Stomach smooth muscle (tissue), 2 donors: ENCODE measurements around the gene MEGF8.
A peak's percentile ranks its signal among the peaks of the same experiment; 100 is the strongest.

Experiments used
- H3K27ac ChIP-seq: one replicate; pipeline ENCODE4 v1.7.0; 2013; ENCODE audit warnings: mild to moderate bottlenecking, low read length, inconsistent platforms
- H3K27me3 ChIP-seq, 2 donors: one replicate each; pipeline ENCODE4 v1.7.0; 2013; ENCODE audit warnings: low read length in 2 of 2; ENCODE audit not compliant: insufficient read depth in 2 of 2, control insufficient read depth in 1 of 2
- H3K36me3 ChIP-seq, 2 donors: one replicate each; pipeline ENCODE4 v1.7.0; 2013; ENCODE audit warnings: low read length in 2 of 2; ENCODE audit not compliant: control insufficient read depth in 2 of 2, insufficient read depth in 2 of 2
- H3K4me1 ChIP-seq: one replicate; pipeline ENCODE4 v1.7.0; 2013; ENCODE audit warnings: low read length; ENCODE audit not compliant: control insufficient read depth, insufficient read depth
- H3K4me3 ChIP-seq, 2 donors: one replicate each; pipeline ENCODE4 v1.7.0; 2013; ENCODE audit warnings: low read length in 2 of 2
- H3K9ac ChIP-seq, 2 donors: one replicate each; pipeline ENCODE4 v1.7.0; 2013; ENCODE audit warnings: low read length in 2 of 2, mild to moderate bottlenecking in 1 of 2
- H3K9me3 ChIP-seq, 2 donors: one replicate each; pipeline ENCODE4 v1.7.0; 2013; ENCODE audit warnings: low read length in 2 of 2; ENCODE audit not compliant: control insufficient read depth in 2 of 2
- donor health status: healthy.
- donor health status: Pancreatic carcinoma.

The MEGF8 gene

GRCh38 chr19:42325308-42325895, at the start of gene MEGF8:
Gene MEGF8 (plus strand): TSS chr19:42325635. CDS start chr19:42326244, 609 bp downstream.
- Histone ChIP-seq H3K4me3 (peak within 1 kb of the TSS; percentile 92 to 93), H3K9ac (peak within 1 kb of the TSS; percentile 90 to 93), H3K9me3 (no peaks in the 10 kb centered on the region), H3K4me1 (peaks cover 34% of the 10 kb centered on the region), H3K27me3 (peaks cover 8 to 21% of the 10 kb centered on the region in 2 donors), H3K27ac (peak within 1 kb of the TSS; percentile 41), H3K36me3 (no peaks in the 10 kb centered on the region)

GRCh38 chr19:42276284-42276683, 49.2 kb upstream of the MEGF8 start:
- Histone ChIP-seq H3K27me3 (no peaks in the 10 kb centered on the region), H3K9ac (peak overlapping the region; percentile 4 to 36), H3K4me1 (peaks cover 66% of the 10 kb centered on the region), H3K36me3 (peaks cover 9 to 19% of the 10 kb centered on the region in 2 donors), H3K27ac (peak overlapping the region; percentile 88), H3K4me3 (no peak overlapping the region), H3K9me3 (no peaks in the 10 kb centered on the region)

- Histone ChIP-seq H3K4me3 (peak overlapping the region in 1 of 2 donors; percentile 8), H3K36me3 (peaks cover 9 to 19% of the 10 kb centered on the region in 2 donors), H3K9ac (peak overlapping the region; percentile 4 to 13), H3K27ac (peak overlapping the region; percentile 88), H3K9me3 (no peaks in the 10 kb centered on the region), H3K27me3 (no peaks in the 10 kb centered on the region), H3K4me1 (peaks cover 66% of the 10 kb centered on the region)
These were observed 48.6 kb upstream of the MEGF8 start for GRCh38 chr19:42276821-42277220.

GRCh38 chr19:42277821-42278451, 47.5 kb upstream of the MEGF8 start:
- H3K4me1 ChIP-seq = peaks cover 77% of the 10 kb centered on the region
- H3K4me3 ChIP-seq = peak overlapping the region in 1 of 2 donors; percentile 55

GRCh38 chr19:42278452-42279154, 46.8 kb upstream of the MEGF8 start:
- Histone ChIP-seq H3K4me3 (peak overlapping the region in 1 of 2 donors; percentile 89), H3K4me1 (peaks cover 83% of the 10 kb centered on the region), H3K27me3 (no peaks in the 10 kb centered on the region), H3K9me3 (no peaks in the 10 kb centered on the region), H3K36me3 (peaks cover 9 to 14% of the 10 kb centered on the region in 2 donors), H3K9ac (peak overlapping the region; percentile 54 to 75), H3K27ac (peak overlapping the region; percentile 88)

More at GRCh38 chr19:42277821-42278451, 47.5 kb upstream of the MEGF8 start:
- Histone ChIP-seq H3K9ac (peak overlapping the region; percentile 51 to 52), H3K9me3 (no peaks in the 10 kb centered on the region), H3K36me3 (peaks cover 9 to 19% of the 10 kb centered on the region in 2 donors), H3K27ac (peak overlapping the region; percentile 88), H3K27me3 (no peaks in the 10 kb centered on the region)

- Histone ChIP-seq H3K36me3 (peaks cover 4 to 9% of the 10 kb centered on the region in 2 donors), H3K9me3 (no peaks in the 10 kb centered on the region), H3K27me3 (no peaks in the 10 kb centered on the region), H3K4me3 (peak overlapping the region; percentile 88 to 89), H3K9ac (peak overlapping the region; percentile 54 to 75), H3K4me1 (peaks cover 81% of the 10 kb centered on the region), H3K27ac (peak overlapping the region; percentile 88)
These were observed 46.1 kb upstream of the MEGF8 start for GRCh38 chr19:42279155-42279901.

- no peaks in the 10 kb centered on the region for H3K27me3 ChIP-seq
These were observed 45.3 kb upstream of the MEGF8 start for GRCh38 chr19:42279902-42280814.

GRCh38 chr19:42280815-42281145, 44.7 kb upstream of the MEGF8 start:
- peaks cover 82% of the 10 kb centered on the region for H3K4me1 ChIP-seq
- peak overlapping the region; percentile 88 for H3K27ac ChIP-seq
- no peaks in the 10 kb centered on the region for H3K36me3 ChIP-seq
- peak overlapping the region in 1 of 2 donors; percentile 89 for H3K4me3 ChIP-seq
- H3K27me3 ChIP-seq = no peaks in the 10 kb centered on the region
- H3K9ac ChIP-seq = peak overlapping the region in 1 of 2 donors; percentile 54
- no peaks in the 10 kb centered on the region for H3K9me3 ChIP-seq

More at GRCh38 chr19:42279902-42280814, 45.3 kb upstream of the MEGF8 start:
- H3K9me3 ChIP-seq = no peaks in the 10 kb centered on the region
- peak overlapping the region; percentile 54 to 75 for H3K9ac ChIP-seq
- peaks cover 79% of the 10 kb centered on the region for H3K4me1 ChIP-seq
- peak overlapping the region; percentile 88 to 89 for H3K4me3 ChIP-seq
- H3K27ac ChIP-seq = peak overlapping the region; percentile 88
- H3K36me3 ChIP-seq = peaks cover 0 to 1% of the 10 kb centered on the region in 2 donors

GRCh38 chr19:42281146-42281826, 44.1 kb upstream of the MEGF8 start:
- H3K9ac ChIP-seq = peak overlapping the region; percentile 58 to 66

More at GRCh38 chr19:42281146-42281826, 44.1 kb upstream of the MEGF8 start:
- Histone ChIP-seq H3K27me3 (no peaks in the 10 kb centered on the region), H3K27ac (peak overlapping the region; percentile 88), H3K9me3 (no peaks in the 10 kb centered on the region), H3K36me3 (no peaks in the 10 kb centered on the region), H3K4me3 (peak overlapping the region; percentile 55 to 89), H3K4me1 (peaks cover 82% of the 10 kb centered on the region)
